HT-29 (cell line): Measurements from ENCODE around the gene CDKN2C. TPM values are rescaled to one million over a fixed set of nuclear protein-coding genes. Genes with fewer than 3 reads are reported as not detected.
"Not testable (repeated sequence)": the region's sequence is repeated elsewhere in the genome, so short reads cannot be mapped to it uniquely, and the experiment has no call there.

Experiments used
- DNase-seq: peaks from one replicate; pipeline ENCODE4 v3.0.0-alpha.2; 2015; ENCODE audit warnings: low spot score
- total RNA-seq: library from RNA; depleted of rRNA; stranded (reverse); fragments of >200 nt; shearing (Covaris generic); gene quantifications from 2 replicates; pipeline ENCODE4 v1.2.3, GENCODE V29; 2014; rRNA removed

The CDKN2C gene
- 11.1 and 14.5 TPM in 2 replicates for total RNA-seq

DNA sequence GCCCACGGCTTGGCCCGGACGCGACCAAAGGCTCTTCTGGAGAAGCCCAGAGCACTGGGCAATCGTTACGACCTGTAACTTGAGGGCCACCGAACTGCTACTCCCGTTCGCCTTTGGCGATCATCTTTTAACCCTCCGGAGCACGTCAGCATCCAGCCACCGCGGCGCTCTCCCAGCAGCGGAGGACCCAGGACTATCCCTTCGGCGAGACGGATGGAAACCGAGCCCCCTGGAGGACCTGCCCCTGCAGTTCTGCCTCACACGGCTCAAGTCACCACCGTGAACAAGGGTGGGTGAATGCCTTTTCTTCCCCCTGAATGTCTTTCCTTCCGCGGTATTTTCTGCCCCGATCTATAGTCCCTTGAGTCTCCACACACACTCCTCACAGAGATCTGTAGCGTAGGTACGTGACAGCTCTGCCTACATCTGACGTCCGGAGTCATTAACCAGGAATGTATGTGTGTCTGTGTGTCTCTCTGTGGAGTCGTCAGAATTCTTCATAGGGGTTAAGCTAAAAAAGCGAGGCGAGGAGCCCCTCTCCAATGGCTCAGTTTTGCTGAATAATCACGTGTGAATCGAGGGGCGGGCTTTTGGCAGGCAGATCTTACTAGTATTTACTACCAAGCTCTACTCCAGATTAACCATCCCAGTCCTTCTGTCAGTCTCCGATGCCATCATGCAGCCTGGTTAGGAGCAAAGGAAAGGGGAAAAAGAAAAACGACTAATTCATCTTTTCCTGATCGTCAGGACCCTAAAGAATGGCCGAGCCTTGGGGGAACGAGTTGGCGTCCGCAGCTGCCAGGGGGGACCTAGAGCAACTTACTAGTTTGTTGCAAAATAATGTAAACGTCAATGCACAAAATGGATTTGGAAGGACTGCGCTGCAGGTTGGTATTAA is at the start of gene CDKN2C:
CDKN2C (plus strand) TSS at position 635 of the 898 bp plus-strand sequence; CDS start at position 759, 124 bp downstream.
- peak; percentile 75 for DNase-seq

DNA sequence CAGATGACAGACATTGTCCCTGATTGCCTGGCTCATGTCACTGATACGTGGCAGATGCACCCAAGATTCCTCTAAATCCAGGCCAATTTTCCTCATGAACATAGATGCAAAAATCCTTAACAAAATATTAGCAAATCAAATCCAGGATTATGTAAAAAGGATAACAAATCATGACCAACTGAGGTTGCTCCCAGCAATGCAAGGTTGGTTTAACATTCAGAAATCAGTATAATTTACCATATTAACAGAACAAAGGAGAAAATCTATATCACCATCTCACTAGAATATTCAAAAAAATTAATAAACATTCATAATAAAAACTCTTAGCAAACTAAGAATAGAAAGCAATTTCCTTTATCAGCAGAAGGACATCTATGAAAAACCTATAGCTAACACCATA is 49.6 kb upstream of the CDKN2C start:
- DNase-seq = no peak

DNA sequence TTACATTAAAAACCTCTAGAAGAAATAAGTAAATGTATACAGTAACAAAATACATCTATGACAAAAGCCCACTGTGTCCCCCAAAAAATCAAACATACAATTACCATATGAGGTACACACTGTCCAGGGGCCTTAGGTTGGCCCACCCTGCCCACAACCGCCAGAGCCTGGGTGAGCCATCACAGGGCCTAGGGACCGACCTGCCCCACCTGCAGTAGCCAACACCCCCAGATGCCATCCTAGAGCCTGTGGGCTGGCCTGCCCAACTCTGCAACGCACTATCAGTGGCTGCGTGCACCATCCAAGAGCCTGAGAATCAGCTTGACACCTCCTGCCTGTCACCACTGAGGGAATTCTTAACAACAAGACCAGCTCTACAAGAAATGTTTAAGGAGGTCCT is 49.0 kb upstream of the CDKN2C start:
- no peak for DNase-seq

DNA sequence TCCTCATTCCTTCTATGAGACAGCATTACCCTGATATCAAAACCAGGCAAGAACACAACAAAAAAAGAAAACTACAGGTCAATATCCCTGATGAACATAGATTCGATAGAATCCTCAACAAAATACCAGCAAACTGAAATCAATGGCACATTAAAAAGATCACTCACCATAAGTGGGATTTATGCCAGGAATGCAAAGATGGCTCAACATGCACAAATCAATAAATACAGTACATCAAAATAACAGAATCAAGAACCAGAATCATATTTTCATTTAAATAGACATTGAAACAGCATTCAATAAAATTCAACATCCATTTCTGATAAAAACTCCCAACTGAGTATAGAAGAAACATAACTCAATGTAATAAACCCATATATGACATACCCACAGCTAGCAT is 46.5 kb upstream of the CDKN2C start:
- no peak for DNase-seq

DNA sequence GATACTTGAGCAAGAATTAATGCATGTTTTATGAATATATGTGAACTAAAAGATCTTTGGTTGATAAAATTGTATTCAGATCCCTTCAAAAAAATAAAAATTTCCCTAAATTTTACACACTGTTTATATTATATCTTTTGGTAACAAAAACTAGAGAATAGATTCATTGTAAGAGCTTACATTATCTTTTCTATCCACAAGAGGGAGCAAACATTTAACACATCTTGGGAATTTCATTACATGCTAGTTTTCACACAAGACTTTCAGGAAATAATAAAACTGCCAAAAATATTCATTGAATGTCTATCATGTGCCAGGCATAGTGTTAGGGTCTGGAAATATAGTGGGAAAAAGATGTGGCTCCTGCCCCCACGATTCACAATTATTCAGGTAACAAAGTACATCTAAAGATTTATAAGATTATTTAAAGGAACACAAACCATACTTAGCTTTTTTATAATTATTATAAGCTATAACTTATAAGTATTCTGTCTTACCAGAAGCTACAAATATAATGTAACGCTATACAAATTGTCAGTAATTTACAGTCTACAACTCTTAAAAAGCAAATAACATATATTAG is 40.6 kb upstream of the CDKN2C start:
- DNase-seq = peak; percentile 40

DNA sequence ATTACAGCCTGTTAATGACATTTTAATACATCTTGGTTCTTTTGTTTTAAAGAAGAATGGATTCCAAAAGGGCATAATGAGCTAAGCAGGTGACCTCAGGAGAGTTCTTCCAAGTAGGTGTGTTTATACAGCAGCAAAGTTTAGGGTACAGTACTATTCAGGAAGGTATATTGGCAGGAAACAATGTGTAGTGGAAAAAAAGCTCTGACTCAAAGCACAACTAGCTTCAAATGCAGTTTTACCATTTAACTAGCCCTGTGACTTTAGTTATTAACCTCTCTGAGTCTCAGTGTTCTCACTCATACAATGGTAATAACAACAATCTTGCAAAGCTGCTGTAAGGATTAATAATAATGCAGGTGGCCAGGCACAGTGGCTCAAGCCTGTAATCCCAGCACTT is 39.9 kb upstream of the CDKN2C start:
- DNase-seq = no peak

DNA sequence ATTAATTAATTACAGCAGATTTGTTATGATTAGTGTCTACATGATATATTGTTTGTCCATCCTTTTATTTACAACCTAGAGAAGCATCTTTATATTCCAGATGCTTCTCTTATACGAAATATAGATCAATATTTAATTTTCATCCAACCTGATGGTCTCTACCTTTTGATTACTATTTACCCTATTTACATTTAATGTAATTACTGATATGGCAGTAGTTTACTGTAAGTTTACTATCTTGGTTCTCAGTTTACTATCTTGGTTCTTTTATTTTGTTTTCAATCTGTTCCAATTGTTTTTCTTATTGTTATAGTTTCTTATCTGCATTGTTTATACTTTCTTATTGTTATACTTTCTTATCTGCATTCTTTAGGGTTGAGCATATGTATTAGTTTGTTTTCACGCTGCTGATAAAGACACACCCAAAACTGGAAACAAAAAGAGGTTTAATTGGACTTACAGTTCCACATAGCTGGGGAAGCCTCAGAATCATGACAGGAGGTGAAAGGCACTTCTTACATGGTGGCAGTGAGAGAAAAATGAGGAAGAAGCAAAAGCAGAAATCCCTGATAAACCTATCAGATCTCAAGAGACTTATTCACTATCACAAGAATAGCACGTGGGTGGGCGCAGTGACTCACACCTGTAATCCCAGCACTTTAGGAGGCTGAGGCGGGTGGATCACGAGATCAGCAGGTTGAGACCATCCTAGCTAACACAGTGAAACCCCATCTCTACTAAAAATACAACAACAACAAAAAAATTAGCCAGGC is 38.9 kb upstream of the CDKN2C start:
- no peak for DNase-seq

DNA sequence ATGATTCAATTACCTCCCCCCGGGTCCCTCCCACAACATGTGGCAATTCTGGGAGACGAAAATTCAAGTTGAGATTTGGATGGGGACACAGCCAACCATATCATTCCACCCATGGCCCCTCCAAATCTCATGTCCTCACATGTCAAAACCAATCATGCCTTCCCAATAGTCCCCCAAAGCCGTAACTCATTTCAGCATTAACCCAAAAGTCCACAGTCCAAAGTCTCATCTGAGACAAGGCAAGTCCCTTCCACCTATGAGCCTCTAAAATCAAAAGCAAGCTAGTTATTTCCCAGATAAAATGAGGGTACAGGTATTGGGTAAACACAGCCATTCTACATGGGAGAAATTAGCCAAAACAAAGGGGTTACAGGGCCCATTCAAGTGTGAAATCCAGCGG is 38.0 kb upstream of the CDKN2C start:
- not testable (repeated sequence) for DNase-seq

DNA sequence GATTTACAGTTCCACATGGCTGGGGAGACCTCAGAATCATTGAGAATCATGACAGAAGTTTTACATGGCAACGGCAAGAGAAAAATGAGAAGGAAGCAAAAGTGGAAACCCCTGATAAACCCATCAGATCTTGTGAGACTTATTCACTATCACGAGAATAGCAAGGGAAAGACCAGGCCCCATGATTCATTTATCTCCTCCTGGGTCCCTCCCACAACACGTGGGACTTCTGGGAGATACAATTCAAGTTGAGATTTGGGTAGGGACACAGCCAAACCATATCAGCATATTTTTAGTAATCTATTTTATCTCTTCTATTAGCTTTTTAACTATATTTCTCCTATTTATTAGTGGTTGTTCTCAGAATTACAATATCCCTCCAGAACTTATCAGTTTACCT is 36.3 kb upstream of the CDKN2C start:
- not testable (repeated sequence) for DNase-seq

DNA sequence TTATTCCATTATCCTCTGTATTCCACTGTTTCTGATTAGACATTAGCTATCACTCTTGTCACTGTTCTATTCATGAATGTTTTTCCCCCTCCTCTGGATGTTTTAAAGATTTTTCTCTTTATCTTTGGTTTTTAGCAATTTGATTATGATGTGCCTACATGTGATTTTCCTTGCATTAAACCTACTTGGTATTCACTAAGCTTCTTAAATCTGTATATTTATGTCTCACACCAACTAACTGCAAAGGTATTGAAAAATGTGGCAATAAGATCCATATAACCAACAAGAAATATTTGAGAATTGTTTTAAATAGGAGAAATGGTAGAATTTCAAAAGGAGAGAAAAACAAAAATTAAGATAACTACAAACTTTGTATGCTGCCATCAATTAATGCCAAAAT is 35.2 kb upstream of the CDKN2C start:
- DNase-seq = no peak

DNA sequence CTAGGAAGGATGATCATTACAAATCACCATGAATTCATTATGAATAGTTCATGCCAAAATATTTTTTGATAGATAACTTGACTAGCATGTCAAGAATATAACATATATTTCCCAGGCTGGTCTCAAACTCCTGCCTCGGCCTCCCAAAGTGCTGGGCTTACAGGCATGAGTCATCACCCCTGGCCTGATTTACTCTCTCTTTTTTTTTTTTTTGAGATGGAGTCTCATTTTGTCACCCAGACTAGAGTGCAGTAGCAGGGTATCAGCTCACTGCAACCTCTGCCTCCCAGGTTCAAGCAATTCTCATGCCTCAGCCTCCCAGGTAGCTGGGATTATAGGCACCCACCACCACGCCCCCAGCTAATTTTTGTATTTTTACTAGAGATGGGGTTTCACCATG is 34.8 kb upstream of the CDKN2C start:
- not testable (repeated sequence) for DNase-seq

DNA sequence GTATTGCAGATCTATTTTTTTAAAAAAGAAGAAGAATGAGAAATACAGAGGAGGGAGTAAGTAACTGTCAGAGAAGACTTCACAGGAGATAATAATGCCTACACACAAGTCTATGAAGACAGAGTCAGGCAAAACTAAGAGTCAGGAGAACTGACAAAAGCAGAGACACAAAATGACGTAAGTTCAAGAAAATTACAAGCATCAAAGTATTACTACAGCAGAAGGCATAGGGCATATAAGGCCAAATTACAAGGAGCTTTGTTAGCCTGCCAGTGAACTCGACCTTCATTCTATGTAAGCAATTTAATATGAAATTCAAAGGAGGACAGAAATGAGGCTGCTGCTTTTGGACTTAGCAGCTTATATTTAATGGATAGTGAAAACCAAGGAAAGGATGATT is 33.7 kb upstream of the CDKN2C start:
- DNase-seq = no peak

DNA sequence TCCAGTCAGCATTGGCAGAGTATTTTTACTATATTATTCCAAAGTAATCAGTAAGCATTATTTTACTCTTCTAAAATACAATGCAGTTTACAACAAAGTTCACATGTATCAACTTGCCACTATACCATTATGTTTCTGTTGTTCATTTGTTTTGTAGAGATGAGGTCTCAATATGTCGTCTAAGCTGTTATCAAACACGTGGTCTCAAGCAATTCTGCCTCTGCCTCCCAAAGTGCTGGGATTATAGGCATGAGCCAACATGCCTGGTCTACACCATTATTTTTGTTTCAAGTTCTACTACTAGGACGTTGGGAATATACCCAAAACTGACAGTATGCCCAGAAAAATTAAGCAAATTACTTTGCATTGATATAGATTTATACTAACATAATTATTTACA is 29.8 kb upstream of the CDKN2C start:
- no peak for DNase-seq

DNA sequence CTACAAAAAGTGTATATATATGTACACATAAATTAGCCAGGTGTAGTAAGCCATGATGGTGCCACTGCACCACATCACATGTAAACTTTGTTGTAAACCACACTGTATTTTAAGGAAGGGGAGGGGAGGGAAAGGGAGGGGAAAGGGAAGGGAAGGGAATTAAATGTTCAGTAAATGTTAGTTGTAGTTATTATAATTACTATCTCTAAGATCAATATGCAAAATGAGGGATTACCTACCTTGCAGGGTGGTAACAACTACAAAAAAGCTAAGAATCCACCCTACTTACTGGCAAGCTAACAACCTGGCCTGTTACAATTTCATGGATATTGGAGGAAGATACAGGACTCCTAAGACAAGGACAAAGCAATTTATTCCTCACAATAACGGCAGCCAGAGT is 27.7 kb upstream of the CDKN2C start:
- DNase-seq = no peak

DNA sequence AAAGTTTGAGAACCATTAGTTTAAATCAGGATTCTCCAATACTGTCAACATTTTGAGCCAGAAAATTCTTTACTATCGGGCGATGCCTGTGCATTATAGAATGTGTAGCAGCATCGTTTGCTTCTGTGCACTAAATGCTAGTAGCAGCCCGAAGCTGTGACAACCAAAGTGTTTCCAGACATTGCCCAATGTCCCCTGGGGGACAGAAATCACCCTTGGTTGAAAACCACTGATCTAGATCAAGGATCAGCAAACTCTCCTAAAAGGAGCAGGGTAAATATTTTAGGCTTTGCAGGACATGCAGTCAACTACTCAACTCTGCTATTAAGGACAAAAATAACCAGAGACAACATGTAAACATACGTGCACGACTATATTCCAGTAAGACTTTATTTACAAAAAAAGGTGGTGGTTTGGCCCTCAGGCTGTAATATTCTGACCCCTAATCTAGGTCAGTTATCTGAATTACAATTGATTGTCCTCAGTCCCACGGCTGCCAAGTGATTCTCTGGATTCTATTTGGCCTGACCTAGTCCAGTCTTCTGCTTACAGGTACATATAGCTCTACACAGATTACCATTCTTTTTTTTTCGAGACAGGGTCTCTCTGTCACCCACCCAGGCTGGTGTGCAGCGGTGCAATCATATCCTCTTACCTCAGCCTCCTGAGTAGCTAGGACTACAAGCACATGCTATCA is 20.6 kb upstream of the CDKN2C start:
- DNase-seq = no peak

DNA sequence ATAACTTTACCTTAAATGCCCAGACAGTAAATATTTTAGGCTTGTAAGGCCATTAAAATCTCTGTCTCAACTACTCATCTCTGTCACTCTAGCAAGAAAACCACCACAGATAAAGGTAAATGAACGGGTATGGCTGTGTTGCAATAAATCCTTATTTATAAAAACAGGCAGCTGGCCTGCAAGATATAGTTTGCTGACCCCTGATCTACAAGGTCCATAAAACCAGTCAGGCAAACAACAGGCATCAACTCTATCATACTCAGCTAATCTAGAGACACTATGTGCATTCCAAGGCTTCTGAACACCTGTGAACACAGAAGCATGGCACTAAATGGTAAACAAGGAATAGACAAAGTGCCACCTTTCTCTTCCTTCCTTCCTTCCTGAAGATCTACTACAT is 19.6 kb upstream of the CDKN2C start:
- DNase-seq = no peak

DNA sequence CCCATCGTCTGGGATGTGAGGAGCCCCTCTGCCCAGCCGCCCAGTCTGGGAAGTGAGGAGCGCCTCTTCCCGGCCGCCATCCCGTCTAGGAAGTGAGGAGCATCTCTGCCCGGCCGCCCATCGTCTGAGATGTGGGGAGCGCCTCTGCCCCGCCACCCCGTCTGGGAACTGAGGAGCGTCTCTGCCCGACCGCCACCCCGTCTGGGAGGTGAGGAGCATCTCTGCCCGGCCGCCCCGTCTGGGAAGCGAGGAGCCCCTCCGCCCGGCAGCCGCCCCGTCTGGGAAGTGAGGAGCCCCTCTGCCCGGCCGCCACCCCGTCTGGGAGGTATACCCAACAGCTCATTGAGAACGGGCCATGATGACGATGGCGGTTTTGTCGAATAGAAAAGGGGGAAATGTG is 17.5 kb upstream of the CDKN2C start:
- not testable (repeated sequence) for DNase-seq

DNA sequence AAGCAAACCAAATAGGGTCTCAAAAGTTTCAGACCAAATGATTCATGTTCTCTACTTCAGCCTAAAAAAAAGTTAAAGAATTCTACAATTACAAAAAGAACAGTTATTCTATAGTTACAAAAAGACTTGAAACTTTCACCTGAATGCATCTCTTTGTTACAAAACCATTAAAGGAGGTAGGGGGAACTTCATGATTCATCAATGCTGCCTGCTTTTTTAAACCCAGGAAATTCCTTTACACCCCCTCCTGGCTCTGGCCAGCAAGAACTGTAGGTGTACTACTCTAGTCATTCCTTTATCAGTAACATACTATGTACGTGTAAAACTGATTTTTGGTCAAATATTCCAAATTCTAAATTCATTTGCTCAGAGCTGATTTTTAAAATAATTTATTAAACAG is 14.9 kb upstream of the CDKN2C start:
- no peak for DNase-seq

DNA sequence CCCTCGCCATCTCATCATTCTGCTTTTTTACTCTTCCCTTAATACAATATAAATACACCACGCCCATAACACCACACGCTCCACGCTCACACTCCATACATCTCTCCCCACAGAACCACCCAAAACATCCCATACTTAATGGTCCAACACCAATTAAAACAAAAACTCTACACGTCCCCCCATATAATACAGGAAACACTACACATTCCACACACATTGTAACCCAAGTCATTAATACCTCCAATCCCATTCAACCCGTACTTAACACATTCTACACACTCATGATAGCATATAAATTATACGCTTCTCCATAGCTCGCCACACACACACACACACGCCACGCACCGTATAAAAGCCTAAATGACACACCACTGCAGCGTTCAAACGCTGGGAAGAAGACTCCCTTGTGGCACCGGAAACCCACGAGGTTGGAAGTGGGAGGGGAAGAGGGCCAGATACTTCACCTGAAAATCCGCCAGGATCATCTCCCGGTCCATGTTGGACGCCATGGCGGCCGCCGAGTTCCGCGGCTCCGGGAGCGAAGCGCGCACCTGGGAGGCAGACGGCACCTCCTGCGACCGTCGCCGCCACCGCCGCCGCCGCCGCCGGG is 10.6 kb upstream of the CDKN2C start:
- peak; percentile 55 for DNase-seq

DNA sequence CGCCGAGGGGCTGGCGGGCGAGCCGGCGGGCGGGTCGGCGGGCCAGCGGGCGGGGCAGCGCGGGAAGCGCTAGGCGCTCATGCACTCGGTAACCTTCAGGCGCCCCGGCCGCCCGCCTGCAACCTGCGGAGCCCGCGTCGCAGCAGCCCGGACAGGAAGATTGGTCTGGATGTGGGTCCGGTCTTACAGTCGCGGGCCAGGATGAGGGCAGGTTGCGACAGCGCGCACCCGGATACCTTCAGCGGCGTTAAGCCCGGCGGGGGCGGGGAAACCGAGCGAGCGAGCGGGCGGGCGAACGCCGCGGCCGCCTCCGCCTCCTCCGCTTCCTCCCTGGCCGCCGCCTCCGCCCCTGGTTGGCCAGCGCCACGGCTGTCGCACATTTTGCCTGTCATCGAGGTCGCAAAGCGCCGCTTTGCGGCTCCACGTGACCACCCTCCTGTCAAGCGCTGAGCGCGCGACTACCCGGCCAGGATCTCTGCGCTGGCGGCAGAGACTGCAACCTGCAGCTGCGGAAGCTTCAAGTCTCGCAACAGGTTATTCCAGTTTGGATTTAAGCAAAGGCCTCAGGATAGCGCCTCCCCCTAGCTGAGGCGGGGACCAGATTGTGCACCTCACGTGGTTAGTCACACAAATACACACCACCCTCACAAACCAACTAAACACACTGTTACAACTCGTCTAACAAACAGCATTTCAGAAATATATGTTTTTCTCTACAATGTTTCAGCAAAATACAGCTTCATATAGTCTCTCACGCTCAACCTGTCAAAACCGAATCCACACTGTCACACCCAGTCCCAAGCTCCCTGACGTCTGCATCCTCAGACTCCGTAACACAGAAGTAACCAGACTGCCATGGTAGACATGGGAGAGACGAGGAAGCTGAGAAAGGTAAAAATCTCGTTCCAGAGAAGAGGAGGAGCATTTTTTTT is 9.9 kb upstream of the CDKN2C start, which contains the start of gene FAF1:
FAF1 (minus strand) TSS at position 355 of the 932 bp plus-strand sequence. CDS start 456 bp downstream, outside the sequence.
- DNase-seq = peak; percentile 97
